HepG2 (cell line): ENCODE results near the gene KIF27.
"Not testable (repeated sequence)": the region's sequence is repeated elsewhere in the genome, so short reads cannot be mapped to it uniquely, and the experiment has no call there.

Experiments used
- CREB1 ChIP-seq, 2 experiments: fragments of 450-650 bp in 1 of 2; IDR thresholded peaks; 2 replicates each; pipeline ENCODE4 v1.6.1; 2016 to 2017; ENCODE audit warnings: control low read depth in 1 of 2, mild to moderate bottlenecking in 1 of 2, missing compliant biosample characterization in 1 of 2, missing genetic modification characterization in 1 of 2
- EP300 ChIP-seq, 3 experiments: sonication (generic) in 1 of 3; formaldehyde crosslinking in 1 of 3; IDR thresholded peaks; 2 replicates each; pipeline versions ENCODE4 v1.5.1 to v1.6.1; 2011 to 2020; ENCODE audit warnings: low read depth in 2 of 3, low read length in 2 of 3, borderline replicate concordance in 1 of 3, improper control_type of control experiment in 1 of 3, mild to moderate bottlenecking in 1 of 3, missing genetic modification reagents in 1 of 3, moderate library complexity in 1 of 3
- FOXA3 ChIP-seq: IDR thresholded peaks from 2 replicates; pipeline ENCODE4 v1.6.1; 2016; ENCODE audit warnings: missing genetic modification reagents, missing compliant biosample characterization
- HNRNPUL1 ChIP-seq: fragments of 200-400 bp; formaldehyde crosslinking; IDR thresholded peaks from 2 replicates; pipeline ENCODE4 v1.6.1; 2017; ENCODE audit warnings: low read depth, mild to moderate bottlenecking, low read length, moderate library complexity
- MED1 ChIP-seq: sonication (generic); formaldehyde crosslinking; IDR thresholded peaks from 2 replicates; pipeline ENCODE4 v1.4.0; 2020; ENCODE audit warnings: missing genetic modification reagents
- MXD4 ChIP-seq: IDR thresholded peaks from 2 replicates; pipeline ENCODE4 v1.6.1; 2016; ENCODE audit warnings: mild to moderate bottlenecking, missing biosample characterization, missing genetic modification reagents
- NKX3-1 ChIP-seq: sonication (generic); formaldehyde crosslinking; IDR thresholded peaks from 2 replicates; pipeline ENCODE4 v1.5.0; 2020; ENCODE audit warnings: missing genetic modification reagents
- POLR2A ChIP-seq, 2 experiments: IDR thresholded peaks; 2 replicates each; pipeline ENCODE4 v1.6.1; 2011; ENCODE audit warnings: low read depth in 2 of 2, low read length in 2 of 2, mild to moderate bottlenecking in 1 of 2, moderate library complexity in 1 of 2; ENCODE audit not compliant: insufficient read depth in 1 of 2
- RARA ChIP-seq: IDR thresholded peaks from 2 replicates; pipeline ENCODE4 v1.6.1; 2016; ENCODE audit warnings: missing genetic modification reagents, missing compliant biosample characterization
- ZNF609 ChIP-seq: sonication (generic); formaldehyde crosslinking; IDR thresholded peaks from 2 replicates; pipeline ENCODE4 v1.4.0; 2020; ENCODE audit warnings: mild to moderate bottlenecking, missing genetic modification reagents, borderline replicate concordance
- ZNF841 ChIP-seq: sonication (generic); formaldehyde crosslinking; IDR thresholded peaks from 2 replicates; pipeline ENCODE4 v1.8.1; 2023; ENCODE audit warnings: missing genetic modification reagents, borderline replicate concordance
- TF ChIP-seq, protein P1 (sequence below): sonication (generic); formaldehyde crosslinking; IDR thresholded peaks from 2 replicates; pipeline ENCODE4 v1.4.0; 2020; ENCODE audit warnings: missing genetic modification reagents
- TF ChIP-seq, protein P2 (sequence below): sonication (generic); formaldehyde crosslinking; IDR thresholded peaks from 2 replicates; pipeline ENCODE4 v1.4.0; 2020; ENCODE audit warnings: missing genetic modification reagents, borderline replicate concordance
- TF ChIP-seq, protein P3 (sequence below): IDR thresholded peaks from 2 replicates; pipeline ENCODE4 v1.6.1; 2016

DNA sequence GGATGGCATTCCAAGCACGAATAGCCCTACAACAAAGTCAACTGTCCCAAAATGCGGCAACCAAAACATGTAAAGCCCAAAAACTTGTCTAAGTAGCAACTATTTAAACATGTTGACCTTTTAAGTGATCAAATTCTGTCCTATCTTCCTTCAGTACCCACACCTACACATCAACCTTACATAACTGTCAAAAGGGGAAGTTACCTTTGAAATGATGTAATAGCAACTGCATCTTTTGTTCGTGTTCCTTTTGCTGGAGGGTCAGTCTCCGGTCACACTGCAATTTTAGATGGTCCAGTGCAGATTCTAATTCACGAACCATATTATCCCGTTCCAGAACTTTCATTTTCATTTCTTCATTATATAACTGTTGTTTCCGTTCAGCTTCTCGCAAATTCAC is 71.3 kb downstream of the KIF27 start:
- TF ChIP-seq, protein P1, sequence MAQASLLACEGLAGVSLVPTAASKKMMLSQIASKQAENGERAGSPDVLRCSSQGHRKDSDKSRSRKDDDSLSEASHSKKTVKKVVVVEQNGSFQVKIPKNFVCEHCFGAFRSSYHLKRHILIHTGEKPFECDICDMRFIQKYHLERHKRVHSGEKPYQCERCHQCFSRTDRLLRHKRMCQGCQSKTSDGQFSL, result not testable (repeated sequence)
- TF ChIP-seq, protein P2, sequence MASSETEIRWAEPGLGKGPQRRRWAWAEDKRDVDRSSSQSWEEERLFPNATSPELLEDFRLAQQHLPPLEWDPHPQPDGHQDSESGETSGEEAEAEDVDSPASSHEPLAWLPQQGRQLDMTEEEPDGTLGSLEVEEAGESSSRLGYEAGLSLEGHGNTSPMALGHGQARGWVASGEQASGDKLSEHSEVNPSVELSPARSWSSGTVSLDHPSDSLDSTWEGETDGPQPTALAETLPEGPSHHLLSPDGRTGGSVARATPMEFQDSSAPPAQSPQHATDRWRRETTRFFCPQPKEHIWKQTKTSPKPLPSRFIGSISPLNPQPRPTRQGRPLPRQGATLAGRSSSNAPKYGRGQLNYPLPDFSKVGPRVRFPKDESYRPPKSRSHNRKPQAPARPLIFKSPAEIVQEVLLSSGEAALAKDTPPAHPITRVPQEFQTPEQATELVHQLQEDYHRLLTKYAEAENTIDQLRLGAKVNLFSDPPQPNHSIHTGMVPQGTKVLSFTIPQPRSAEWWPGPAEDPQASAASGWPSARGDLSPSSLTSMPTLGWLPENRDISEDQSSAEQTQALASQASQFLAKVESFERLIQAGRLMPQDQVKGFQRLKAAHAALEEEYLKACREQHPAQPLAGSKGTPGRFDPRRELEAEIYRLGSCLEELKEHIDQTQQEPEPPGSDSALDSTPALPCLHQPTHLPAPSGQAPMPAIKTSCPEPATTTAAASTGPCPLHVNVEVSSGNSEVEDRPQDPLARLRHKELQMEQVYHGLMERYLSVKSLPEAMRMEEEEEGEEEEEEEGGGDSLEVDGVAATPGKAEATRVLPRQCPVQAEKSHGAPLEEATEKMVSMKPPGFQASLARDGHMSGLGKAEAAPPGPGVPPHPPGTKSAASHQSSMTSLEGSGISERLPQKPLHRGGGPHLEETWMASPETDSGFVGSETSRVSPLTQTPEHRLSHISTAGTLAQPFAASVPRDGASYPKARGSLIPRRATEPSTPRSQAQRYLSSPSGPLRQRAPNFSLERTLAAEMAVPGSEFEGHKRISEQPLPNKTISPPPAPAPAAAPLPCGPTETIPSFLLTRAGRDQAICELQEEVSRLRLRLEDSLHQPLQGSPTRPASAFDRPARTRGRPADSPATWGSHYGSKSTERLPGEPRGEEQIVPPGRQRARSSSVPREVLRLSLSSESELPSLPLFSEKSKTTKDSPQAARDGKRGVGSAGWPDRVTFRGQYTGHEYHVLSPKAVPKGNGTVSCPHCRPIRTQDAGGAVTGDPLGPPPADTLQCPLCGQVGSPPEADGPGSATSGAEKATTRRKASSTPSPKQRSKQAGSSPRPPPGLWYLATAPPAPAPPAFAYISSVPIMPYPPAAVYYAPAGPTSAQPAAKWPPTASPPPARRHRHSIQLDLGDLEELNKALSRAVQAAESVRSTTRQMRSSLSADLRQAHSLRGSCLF (CRISPR knock-in tag), result not testable (repeated sequence)
- TF ChIP-seq ZNF609; ZNF841 (CRISPR knock-in tag); CREB1 (IDR thresholded peaks at IDR 0.05); CREB1 (CRISPR knock-in tag; IDR thresholded peaks at IDR 0.05); FOXA3 (CRISPR knock-in tag); EP300 (IDR thresholded peaks at IDR 0.05; ENCODE audit: low read depth in 2 of 2, low read length in 2 of 2); EP300 (CRISPR knock-in tag; IDR thresholded peaks at IDR 0.05; ENCODE audit: borderline replicate concordance); RARA (CRISPR knock-in tag); POLR2A (IDR thresholded peaks at IDR 0.05; ENCODE audit: insufficient read depth in 1 of 2, low read depth in 2 of 2, low read length in 2 of 2); MED1; HNRNPUL1; NKX3-1 (CRISPR knock-in tag); MXD4 (CRISPR knock-in tag): not testable (repeated sequence)
- TF ChIP-seq, protein P3, sequence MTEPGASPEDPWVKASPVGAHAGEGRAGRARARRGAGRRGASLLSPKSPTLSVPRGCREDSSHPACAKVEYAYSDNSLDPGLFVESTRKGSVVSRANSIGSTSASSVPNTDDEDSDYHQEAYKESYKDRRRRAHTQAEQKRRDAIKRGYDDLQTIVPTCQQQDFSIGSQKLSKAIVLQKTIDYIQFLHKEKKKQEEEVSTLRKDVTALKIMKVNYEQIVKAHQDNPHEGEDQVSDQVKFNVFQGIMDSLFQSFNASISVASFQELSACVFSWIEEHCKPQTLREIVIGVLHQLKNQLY (CRISPR knock-in tag), result not testable (repeated sequence)
